HG03108 (cell line): ENCODE measurements around the gene WDR46.
"Not testable (repeated sequence)": the region's sequence is repeated elsewhere in the genome, so short reads cannot be mapped to it uniquely, and the experiment has no call there.

ENCODE experiments used
- ATAC-seq: cut with Tn5 transposase; IDR thresholded peaks from one replicate; pipeline ENCODE4 v1.9.1; 2021; ENCODE audit warnings: moderate library complexity; ENCODE audit not compliant: unreplicated experiment

WDR46 gene

DNA sequence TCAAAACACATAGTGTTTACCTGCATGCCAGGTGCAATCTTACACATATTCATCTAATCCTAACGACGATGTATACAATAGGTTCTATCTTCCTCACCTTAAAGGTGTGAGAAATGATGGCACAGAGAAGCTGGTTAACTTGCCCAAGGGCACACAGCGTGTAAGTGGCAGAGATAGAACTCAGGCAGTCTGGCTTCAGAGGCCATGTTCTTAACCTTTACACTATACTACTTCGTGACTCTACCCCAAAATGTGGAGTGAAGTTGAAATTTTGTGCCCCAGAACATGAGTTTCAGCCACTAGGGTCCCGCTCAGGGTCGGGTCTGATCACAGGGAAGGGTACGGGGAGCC lies 17.9 kb downstream of the WDR46 start:
- ATAC-seq, result no peak

DNA sequence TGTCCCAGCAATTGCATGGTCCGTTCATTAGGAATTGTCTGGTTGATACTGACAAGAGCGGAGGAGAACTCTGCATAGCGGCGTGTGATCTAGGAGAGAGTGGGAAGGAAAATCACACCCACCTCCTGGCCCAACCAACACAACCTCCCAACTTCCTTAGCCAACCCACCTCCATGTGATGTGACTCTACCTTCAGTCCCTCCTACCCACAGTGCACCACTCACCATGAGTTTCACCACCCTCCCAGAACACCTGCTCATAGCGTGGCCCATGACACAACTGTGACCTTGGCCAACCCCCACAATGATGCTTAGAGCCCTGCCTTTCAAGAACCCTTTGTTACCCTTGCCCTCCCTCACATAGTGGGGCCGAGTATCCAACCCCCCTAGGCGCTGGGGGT lies 25.0 kb downstream of the WDR46 start:
- ATAC-seq, result no peak

DNA sequence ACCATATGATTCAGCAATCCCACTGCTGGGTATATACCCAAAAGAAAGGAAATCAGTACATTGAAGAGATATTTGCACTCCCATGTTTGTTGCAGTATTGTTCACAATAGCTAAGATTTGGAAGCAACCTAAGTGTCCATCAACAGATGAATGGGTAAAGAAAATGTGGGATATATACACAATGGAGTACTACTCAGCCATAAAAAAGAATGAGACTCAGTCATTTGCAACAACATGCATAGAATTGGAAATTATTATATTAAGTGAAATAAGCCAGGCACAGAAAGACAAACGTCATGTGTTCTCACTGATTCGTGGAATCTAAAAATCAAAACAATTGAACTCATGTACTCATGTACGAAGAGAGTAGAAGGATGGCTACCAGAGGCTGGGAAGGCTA lies 26.5 kb downstream of the WDR46 start:
- not testable (repeated sequence) for ATAC-seq

DNA sequence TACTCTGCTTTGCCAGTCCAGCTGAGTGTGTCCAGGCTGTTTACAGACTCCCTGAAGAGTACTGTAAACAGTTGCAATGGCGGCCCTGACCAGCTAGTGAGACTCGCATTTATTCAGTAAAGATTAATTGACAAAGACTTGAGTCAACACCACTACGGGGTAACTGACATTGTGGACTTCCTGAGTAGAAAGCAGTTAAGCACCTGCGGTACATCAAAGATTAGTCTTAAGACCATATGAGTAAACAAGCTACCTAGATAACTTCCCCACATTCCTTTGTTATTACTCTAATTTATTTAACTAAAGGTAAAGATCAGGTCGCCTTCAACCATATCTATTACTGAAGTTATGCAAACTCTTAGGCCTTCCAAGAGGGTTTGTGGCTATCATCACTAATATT lies 30.0 kb downstream of the WDR46 start:
- no peak for ATAC-seq

DNA sequence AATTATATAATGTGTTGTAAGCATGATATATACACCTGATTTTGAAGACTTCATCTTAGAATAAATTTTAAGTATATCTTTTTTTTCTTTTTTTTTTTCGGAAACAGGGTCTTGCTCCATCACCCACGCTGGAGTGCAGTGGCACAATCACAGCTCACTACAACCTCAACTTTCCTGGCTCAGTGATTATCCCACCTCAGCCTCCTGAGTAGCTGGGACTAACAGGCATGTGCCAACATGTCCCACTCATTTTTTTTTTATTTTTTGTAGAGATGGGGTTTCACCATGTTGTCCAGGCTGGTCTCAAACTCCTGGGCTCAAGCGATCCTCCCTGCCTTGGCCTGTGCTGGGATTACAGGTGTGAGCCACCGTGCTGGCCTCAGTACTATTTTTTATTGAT lies 34.4 kb downstream of the WDR46 start:
- ATAC-seq, result no peak

DNA sequence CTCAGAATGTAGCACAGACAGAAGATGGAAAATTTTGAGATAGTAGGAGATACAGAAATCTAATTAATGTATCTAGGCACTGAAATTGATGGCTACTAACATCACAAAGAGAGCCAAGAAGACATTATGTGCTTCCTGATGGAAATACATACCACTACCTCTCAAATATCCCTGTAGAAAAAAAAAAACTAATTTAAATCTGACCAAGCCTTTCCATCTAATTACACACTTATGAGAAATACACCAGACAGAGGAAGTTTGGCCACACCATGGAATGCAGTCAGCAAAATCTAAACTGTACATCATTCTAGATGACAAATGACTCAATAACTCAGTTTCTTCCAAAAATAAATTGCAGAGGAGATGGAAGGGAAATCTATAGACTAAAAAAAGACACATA lies 36.3 kb downstream of the WDR46 start:
- no peak for ATAC-seq

DNA sequence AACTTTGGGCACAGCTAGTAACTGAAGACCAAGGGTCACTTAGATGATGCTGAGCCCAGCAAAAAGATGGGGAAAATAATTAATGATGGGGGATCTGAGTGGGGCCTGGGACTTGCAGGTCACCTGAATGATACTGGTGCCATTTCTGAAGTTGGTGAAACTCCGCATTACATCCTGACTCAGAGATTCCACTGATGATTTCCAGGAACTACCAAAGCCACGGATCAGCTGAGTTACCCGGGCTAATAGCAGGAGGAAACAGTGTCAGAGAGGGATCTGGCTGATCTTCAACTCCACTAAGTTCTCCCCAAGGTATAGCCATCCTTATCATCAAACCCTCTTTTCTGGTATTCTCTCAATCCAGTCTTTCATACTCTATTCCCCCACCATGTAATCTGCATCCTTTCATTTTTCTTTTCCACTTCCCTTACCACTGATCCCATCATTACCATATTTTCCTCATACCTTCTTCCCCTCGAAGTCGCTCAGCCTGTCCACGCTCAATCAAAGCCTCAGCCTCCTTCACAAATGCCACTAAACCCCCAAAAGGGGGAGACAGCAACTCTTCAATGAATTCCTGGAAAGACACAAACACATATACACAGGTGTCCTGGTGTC lies 37.5 kb downstream of the WDR46 start:
- no peak for ATAC-seq

DNA sequence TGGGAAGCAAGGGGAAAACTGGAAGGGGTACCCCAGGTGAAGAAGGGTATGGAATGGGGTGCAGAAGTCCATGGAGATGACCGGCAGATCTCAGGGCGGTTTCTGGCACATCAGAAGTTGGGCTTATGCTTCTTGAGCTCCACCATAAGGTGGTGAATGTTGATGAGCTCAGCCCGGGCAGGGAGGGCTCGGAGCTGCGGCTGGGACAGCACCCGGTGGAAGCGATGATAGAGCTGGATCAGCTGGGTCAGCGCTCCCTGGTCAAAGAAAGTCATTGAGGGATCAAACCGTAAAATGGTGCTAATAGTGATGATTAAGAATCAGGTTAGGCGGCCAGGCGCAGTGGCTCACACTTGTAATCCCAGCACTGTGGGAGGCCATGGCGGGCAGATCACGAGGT lies 38.3 kb downstream of the WDR46 start:
- ATAC-seq, result no peak

DNA sequence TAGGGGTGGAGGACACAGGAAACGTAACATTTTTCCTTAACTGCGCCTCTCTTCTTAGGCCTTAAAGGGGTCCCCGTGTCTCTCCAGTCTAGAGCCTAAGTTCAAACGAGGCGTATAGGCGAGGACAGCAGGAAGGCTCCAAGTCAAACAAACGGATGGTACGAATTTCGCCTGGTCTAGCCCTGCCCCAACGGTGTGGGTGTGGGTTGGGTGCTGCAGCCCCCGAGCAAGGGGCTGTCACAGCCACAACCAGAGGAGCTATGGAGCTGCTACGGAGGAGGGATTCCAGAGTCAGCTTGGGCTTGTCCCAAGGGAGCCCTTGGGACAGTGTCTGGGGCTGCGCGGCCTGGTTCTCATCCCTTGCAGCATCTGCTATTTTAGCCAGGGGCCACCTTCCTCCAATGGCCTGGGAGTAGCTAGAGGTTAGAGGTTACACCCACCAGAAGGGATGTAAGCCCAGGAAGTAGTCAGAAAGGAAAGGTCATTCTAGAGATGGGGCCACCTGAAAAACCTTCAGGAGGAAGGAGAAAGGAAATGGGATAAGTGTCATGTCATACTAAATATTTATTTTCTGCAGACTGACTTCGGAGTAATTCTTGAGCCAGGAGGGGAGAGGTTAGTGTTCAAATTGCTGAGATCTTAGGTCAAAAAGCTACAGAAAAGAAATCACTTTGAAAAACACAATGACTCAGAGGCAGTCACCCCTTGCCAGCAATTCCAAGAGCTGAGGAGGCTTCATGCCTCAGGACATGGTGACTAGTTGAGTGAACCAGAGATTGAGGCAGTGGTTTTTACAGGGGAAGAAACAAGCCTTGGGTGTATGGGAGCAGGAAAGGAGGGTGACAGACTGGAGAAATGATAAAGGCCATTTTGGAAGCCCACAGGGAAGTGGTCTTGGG lies 39.1 kb downstream of the WDR46 start:
- no peak for ATAC-seq

DNA sequence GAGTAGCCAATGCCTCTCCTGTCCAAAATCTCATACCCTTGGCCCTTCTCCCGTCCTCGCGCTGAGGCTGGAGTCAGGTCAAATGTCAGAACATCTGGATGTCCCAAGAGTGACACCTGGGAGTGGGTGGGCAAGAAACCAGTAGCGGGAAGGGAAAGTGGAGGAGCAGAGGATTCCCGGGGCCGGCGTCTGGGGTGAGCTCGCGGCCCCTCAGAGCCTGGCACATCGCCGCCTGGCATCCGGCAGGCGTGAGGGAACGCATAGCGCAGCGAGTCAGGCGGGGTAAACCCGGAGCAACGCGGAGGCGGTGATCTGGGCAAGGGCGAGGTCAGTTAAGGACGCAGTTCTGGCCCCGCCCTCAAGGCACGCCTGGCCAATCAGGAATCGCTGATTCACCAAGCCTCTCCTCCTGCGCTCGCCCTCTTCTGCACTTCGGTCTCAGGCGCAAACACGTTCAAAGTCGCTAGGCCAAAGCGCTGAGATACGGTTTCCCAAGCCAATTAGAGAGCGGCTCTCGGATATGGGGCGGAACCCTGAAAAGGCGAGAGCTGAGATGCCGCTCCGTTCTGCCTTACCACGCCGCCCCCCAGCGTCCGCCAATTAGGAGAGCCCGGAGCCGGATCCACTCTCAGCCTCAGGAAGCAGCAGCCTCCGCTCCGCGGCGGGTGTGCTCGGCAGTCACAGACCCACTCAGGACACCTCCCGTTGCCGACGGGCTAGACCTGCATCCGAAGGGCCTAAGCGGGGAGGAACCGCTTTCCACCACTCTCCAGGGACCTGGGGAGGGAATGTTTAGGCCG lies 39.9 kb downstream of the WDR46 start:
- ATAC-seq, result peak; percentile 84

DNA sequence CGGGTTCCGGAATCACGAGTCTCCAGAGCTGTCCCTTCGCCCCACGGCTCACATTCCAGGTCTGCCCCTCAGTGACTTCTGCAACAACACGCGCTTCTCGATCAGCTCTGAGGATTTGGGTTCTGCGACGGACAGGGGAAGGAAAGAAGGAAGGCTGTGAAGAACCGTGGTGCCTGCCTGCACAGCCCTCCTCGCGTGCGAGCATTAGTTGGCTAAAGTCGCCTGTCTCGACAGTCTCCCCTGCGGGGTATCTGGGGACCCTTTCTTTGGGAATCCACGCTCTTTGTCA lies 40.5 kb downstream of the WDR46 start:
- ATAC-seq, result no peak

DNA sequence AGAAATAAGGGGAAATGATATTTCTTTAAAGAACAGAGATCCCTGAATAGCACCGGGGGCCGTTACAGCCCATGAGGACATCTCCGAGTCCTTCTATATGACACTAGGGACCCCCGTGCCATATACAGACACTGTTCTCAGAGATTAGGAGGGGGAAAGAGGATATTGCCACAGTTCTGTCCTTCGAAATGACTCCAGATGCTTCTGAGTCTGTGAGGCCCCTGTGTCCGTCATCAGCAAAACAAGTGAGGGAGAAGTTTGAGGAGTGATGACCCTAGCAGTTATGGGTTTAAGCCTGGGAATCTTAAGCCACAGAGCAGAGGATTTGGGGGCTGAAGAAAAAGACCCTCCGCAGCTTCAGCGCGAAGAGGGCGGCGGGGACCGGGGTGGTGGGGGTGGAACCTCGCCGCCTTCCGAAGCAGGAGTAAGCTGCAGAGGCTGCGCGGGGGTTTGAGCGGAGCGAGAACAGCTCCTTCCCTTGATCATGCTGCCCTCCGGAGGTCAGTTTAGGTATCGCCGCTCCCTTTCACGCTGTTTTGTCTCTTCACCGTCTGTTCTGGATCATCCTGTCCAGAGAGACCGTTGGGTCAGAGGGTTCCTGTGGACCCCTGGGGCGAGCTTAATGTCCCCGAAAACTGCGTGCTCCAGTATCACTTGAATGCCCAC lies 40.9 kb downstream of the WDR46 start:
- peak; percentile 25 for ATAC-seq

DNA sequence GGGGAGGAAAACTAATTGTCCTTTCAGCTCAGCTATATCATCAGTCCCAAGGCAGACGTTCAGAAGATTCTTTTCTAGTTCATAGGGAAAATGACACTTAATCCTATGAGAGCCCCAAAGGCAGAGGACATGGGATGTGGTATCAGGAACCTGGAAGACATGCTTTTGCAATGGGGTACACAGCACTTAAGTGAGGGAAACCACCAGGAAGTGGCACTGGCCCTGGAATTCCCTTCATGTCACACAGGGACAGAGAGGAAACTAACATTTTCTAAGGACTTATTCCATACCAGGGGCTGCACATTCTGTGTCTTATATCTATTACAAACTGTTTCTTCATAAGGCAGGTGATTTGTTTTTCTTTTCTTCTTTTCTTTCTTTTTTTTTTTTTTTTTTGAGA lies 45.6 kb downstream of the WDR46 start:
- no peak for ATAC-seq

DNA sequence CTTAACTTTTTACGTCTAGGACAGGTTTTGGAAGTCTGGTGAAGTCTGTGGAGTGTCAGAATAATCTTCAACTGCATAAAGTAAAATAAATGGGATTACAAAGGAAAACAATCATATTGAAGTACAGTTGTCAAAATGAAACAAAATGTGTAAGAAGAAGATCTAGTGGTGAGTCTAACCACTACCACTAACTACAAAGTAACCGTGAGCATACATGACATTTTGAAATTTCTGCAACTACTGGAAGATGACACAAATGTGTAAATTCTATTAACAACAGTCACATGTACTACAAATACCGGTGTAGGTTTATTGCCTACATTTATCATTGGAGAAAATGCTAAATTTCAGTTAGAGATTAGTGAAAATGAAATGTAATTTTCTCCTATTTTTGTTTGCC lies 47.1 kb downstream of the WDR46 start:
- no peak for ATAC-seq

DNA sequence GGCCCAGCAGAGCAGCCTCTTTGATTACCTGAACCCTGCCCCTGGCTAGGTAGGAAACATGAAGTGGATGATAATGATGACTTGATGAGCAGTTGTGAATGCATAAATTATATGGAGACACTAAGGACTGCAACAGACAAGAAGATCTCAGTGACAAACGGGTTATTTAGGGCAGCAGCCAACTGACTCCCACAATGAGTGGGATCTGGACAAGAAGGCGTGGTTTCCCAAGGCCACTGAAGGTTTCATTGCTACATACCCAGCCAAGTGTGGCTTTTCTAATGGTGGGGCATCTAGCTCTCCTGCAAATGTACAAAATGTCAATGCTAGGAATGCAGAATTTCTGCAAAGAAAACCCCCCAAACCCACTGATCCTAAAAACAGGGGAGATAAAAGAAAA lies 51.3 kb downstream of the WDR46 start:
- ATAC-seq, result no peak

DNA sequence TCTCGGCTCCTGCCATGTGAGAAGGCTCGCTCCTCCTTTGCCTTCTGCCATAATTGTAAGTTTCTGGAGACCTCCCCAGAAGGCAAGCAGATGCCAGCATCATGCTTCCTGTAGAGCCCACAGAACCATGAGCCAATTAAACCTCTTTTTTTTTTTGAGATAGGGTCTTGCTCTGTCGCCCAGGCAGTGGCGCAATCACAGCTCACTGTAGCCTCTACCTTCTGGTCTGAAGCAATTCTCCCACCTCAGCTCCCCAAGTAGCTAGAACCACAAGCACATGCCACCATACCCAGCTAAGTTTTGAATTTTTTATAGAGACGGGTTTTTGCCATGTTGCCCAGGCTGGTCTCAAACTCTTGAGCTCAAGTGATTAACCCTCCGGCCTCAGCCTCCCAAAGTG lies 52.2 kb downstream of the WDR46 start:
- ATAC-seq, result no peak

DNA sequence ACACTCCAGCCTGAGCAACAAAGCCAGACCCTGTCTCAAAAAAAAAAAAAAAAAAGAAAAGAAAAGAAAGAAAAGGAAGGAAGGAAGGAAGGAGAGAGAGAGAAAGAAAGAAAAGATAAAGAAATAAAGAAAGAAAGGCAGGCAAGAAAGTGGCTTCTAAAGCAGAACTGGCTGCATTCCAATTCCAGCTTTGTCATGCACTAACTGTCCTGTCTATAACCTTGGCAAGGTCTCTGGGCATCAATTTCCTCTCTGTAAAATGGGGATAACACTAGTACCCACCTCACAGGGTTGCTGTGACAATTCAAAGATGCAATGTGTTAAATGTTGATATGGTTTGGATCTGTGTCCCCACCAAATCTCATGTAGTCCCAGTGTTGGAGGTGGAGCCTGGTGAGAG lies 52.7 kb downstream of the WDR46 start:
- ATAC-seq, result no peak

DNA sequence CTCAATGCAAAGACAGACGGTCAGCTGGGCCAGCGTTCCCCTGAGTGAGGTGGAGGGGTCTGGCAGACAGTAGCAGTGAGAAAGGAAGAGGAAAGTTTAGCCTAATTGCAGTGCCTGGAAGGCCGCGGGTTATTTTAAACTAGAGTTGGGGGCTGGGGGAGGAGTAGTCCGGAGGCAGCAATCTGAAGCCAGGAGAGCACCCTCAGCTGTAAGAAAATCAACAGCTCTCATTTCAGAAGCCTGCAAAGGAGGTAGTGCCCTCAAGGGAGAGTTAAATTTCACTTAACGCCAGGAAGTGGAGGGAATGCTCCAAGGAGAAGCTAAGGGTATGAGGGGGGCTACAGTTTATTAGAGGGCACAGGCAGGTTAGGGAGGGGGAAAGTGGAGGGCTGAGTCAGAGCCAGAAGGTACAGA lies 53.8 kb downstream of the WDR46 start:
- no peak for ATAC-seq
